Neural cell (in vitro differentiated cells): ENCODE measurements around the gene LIPA.

ENCODE experiments used
- CTCF ChIP-seq: fragments of 450-650 bp; IDR thresholded peaks from 2 replicates; pipeline ENCODE4 v1.5.1; 2014; ENCODE audit warnings: antibody characterized with exemption, mild to moderate bottlenecking, moderate library complexity; ENCODE audit not compliant: poor library complexity, severe bottlenecking
- EP300 ChIP-seq: fragments of 450-650 bp; conservative IDR thresholded peaks from 2 replicates; pipeline ENCODE4 v1.6.1; 2014; ENCODE audit warnings: antibody characterized with exemption, mild to moderate bottlenecking, moderate library complexity; ENCODE audit not compliant: poor library complexity, severe bottlenecking
- EZH2 ChIP-seq: fragments of 200-600, 300-800 bp; shearing (Covaris generic), sonication (generic); IDR thresholded peaks from 2 replicates; pipeline ENCODE4 v1.6.1; 2014; ENCODE audit warnings: antibody characterized with exemption, low read length, borderline replicate concordance, mild to moderate bottlenecking; ENCODE audit not compliant: insufficient read depth, poor library complexity, severe bottlenecking
- POLR2AphosphoS5 ChIP-seq: IDR thresholded peaks from 2 replicates; pipeline ENCODE4 v1.6.1; 2012
- RAD21 ChIP-seq: fragments of 450-650 bp; conservative IDR thresholded peaks from 2 replicates; pipeline ENCODE4 v1.6.1; 2014; ENCODE audit warnings: antibody characterized with exemption, mild to moderate bottlenecking, moderate library complexity
- TAF1 ChIP-seq: IDR thresholded peaks from 2 replicates; pipeline ENCODE4 v1.6.1; 2012; ENCODE audit warnings: low read depth

DNA sequence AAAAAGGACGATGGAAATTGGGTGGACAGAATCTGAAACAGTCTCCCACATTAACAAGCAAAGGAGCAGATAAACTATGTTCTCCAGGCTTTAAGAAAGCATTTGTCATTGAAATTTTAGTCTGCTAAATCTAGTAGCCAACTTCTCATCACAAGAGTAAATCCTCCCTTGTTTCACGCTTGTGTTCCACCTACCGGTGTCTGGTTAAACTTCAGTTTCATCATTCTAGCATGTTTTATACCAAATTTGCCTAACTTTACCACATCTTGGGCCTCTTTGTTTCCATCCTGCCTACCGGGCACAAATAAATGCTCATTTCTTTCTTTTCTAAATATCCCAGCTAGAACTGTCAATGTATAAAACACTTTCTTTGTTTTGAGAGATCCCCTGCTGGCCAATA, 5.8 kb downstream of the LIPA start:
- TF ChIP-seq CTCF (no peak), EP300 (no peak), POLR2AphosphoS5 (no peak), TAF1 (no peak), EZH2 (no peak), RAD21 (no peak)
